Ishikawa (cell line): ENCODE data around the gene ZER1.
A peak's percentile ranks its signal among the peaks of the same experiment; 100 is the strongest.

Experiments used
- CEBPB ChIP-seq: IDR thresholded peaks from 2 replicates; pipeline ENCODE4 v1.6.1; 2012
- CREB1 ChIP-seq: IDR thresholded peaks from 2 replicates; pipeline ENCODE4 v1.6.1; 2012; ENCODE audit warnings: low read depth
- EGR1 ChIP-seq: IDR thresholded peaks from 2 replicates; pipeline ENCODE4 v1.6.1; 2012
- EP300 ChIP-seq: IDR thresholded peaks from 2 replicates; pipeline ENCODE4 v1.6.1; 2012; ENCODE audit warnings: borderline replicate concordance
- FOXM1 ChIP-seq: IDR thresholded peaks from 2 replicates; pipeline ENCODE4 v1.6.1; 2012; ENCODE audit warnings: low read depth, borderline replicate concordance
- MAX ChIP-seq: IDR thresholded peaks from 2 replicates; pipeline ENCODE4 v1.6.1; 2012
- RAD21 ChIP-seq: IDR thresholded peaks from 2 replicates; pipeline ENCODE4 v1.6.1; 2012; ENCODE audit warnings: low read depth
- REST ChIP-seq: IDR thresholded peaks from 2 replicates; pipeline ENCODE4 v1.6.1; 2012; ENCODE audit warnings: low read depth, mild to moderate bottlenecking
- TAF1 ChIP-seq: IDR thresholded peaks from 2 replicates; pipeline ENCODE4 v1.6.1; 2012; ENCODE audit warnings: low read depth, mild to moderate bottlenecking
- TCF12 ChIP-seq: IDR thresholded peaks from 2 replicates; pipeline ENCODE4 v1.6.1; 2012; ENCODE audit warnings: low read depth
- TEAD4 ChIP-seq: IDR thresholded peaks from 2 replicates; pipeline ENCODE4 v1.6.1; 2012
- USF1 ChIP-seq: IDR thresholded peaks from 2 replicates; pipeline ENCODE4 v1.6.1; 2012
- YY1 ChIP-seq: IDR thresholded peaks from 2 replicates; pipeline ENCODE4 v1.6.1; 2012; ENCODE audit warnings: low read depth
- ZBTB7A ChIP-seq: IDR thresholded peaks from 2 replicates; pipeline ENCODE4 v1.6.1; 2012; ENCODE audit warnings: low read depth

GRCh38 chr9:128771745-128772519, at the start of gene ZER1:
- TF ChIP-seq FOXM1, result no peak
- TF ChIP-seq RAD21, result no peak; the same call in 1 of the 2 replicates
- TF ChIP-seq CEBPB, result no peak; the same call in 1 of the 2 replicates
- TF ChIP-seq YY1, result no peak
- peak; percentile 93 for TF ChIP-seq TAF1
- no peak for TF ChIP-seq REST
- TF ChIP-seq EP300, result no peak
- TF ChIP-seq MAX, result peak; percentile 65
- peak; percentile 57; the same call in 1 of the 2 replicates for TF ChIP-seq TCF12
- TF ChIP-seq CREB1, result peak; percentile 78
- no peak; the same call in 1 of the 2 replicates for TF ChIP-seq TEAD4
- peak; percentile 50; the same call in 1 of the 2 replicates for TF ChIP-seq USF1
- peak; percentile 42 for TF ChIP-seq EGR1
- peak; percentile 48; the same call in 1 of the 2 replicates for TF ChIP-seq ZBTB7A
